HCT116 (cell line): Measurements from ENCODE around the gene CHST10. TPM values are rescaled to one million over a fixed set of nuclear protein-coding genes. Genes with fewer than 3 reads are reported as not detected.

Experiments
- ATAC-seq: fragments of 200-7000 bp; cut with Tn5 transposase; 2 replicates; pipeline ENCODE4 v1.9.1; 2020; ENCODE audit warnings: mild to moderate bottlenecking, moderate library complexity
- BruUV-seq: library from RNA; stranded (reverse); fragments of 400-500 nt; replicated peaks from 2 replicates; lab custom pipeline; 2021; lab: Mats Ljungman, UMichigan
- CTCF ChIA-PET: fragments of 300-600 bp; sonication (Branson Sonifier 250); formaldehyde crosslinking; loops from one replicate; lab custom pipeline; 2021; ENCODE audit warnings: antibody characterized with exemption; lab: Charles Lee
- POLR2A ChIA-PET: fragments of 300-600, 350-600 bp; sonication (Branson Sonifier 250); formaldehyde crosslinking; loops from one replicate; lab custom pipeline; 2021; ENCODE audit warnings: antibody characterized with exemption; lab: Charles Lee
- RAD21 ChIA-PET, 2 experiments: fragments of 300-600 bp; sonication (Branson Sonifier 250); formaldehyde crosslinking; loops; one replicate each; lab custom pipeline; 2023; ENCODE audit warnings: low total read pairs in 2 of 2; ENCODE audit not compliant: uncharacterized antibody in 2 of 2, unreplicated experiment in 2 of 2, low non-redundant PET in 1 of 2; lab: Charles Lee
- DNase-seq: peaks from one replicate; pipeline ENCODE4 v3.0.0-alpha.2; 2010; ENCODE audit warnings: low read depth, low spot score
- H2AFZ ChIP-seq: fragments of 200-600 bp; shearing (Covaris generic), sonication (generic); 2 replicates; pipeline ENCODE4 v1.6.1; 2017; ENCODE audit warnings: low read depth, mixed run types, mixed read lengths, antibody characterized with exemption, low read length; ENCODE audit not compliant: poor library complexity, severe bottlenecking
- H3K27ac ChIP-seq: 2 replicates; pipeline ENCODE4 v1.5.1; 2012; ENCODE audit warnings: low read depth, low read length
- H3K27me3 ChIP-seq: fragments of 200-600 bp; sonication (generic); 2 replicates; pipeline ENCODE4 v1.6.1; 2016; ENCODE audit warnings: mixed run types, low read length, mixed read lengths; ENCODE audit not compliant: insufficient read depth
- H3K36me3 ChIP-seq, 2 experiments: fragments of 200-500 bp in 1 of 2; fragments of 200-600 bp in 1 of 2; sonication (Bioruptor generic) in 1 of 2; sonication (generic) in 1 of 2; 2 replicates each; pipeline versions ENCODE4 v1.5.1 to v1.6.1; 2014 to 2016; ENCODE audit warnings: low read length in 2 of 2, inconsistent platforms in 1 of 2, mixed read lengths in 1 of 2, mixed run types in 1 of 2; ENCODE audit not compliant: insufficient read depth in 2 of 2, control insufficient read depth in 1 of 2
- H3K4me1 ChIP-seq, 2 experiments: fragments of 200-600 bp in 1 of 2; sonication (generic) in 1 of 2; 2 replicates each; pipeline versions ENCODE4 v1.5.1 to v1.6.1; 2012 to 2017; ENCODE audit warnings: low read length in 2 of 2, inconsistent platforms in 1 of 2, mild to moderate bottlenecking in 1 of 2, mixed read lengths in 1 of 2, mixed run types in 1 of 2, moderate library complexity in 1 of 2; ENCODE audit not compliant: insufficient read depth in 2 of 2, control insufficient read depth in 1 of 2
- H3K4me2 ChIP-seq: fragments of 200-600 bp; sonication (generic); 2 replicates; pipeline ENCODE4 v1.6.1; 2017; ENCODE audit warnings: mixed run types, low read length, mixed read lengths
- H3K4me3 ChIP-seq, 2 experiments: fragments of 200-600 bp in 1 of 2; sonication (generic) in 1 of 2; replicated peaks in 1 of 2; 2 replicates each; pipeline ENCODE4 v1.5.1; 2011 to 2016; ENCODE audit warnings: low read length in 2 of 2, control low read depth in 1 of 2, low read depth in 1 of 2, mild to moderate bottlenecking in 1 of 2, mixed read lengths in 1 of 2, mixed run types in 1 of 2
- H3K79me2 ChIP-seq: fragments of 200-600 bp; sonication (generic); 2 replicates; pipeline ENCODE4 v1.6.1; 2017; ENCODE audit warnings: mild to moderate bottlenecking, mixed run types, low read length, moderate library complexity, mixed read lengths; ENCODE audit not compliant: insufficient read depth
- H3K9ac ChIP-seq: fragments of 200-600 bp; sonication (generic); 2 replicates; pipeline ENCODE4 v1.6.1; 2016; ENCODE audit warnings: low read length, mixed read lengths
- H3K9me2 ChIP-seq: fragments of 200-600 bp; sonication (generic), shearing (Covaris generic); 2 replicates; pipeline ENCODE4 v1.6.1; 2017; ENCODE audit warnings: mixed run types, mild to moderate bottlenecking, moderate library complexity; ENCODE audit not compliant: insufficient read depth
- H3K9me3 ChIP-seq, 2 experiments: fragments of 200-500 bp in 1 of 2; fragments of 200-600 bp in 1 of 2; sonication (Bioruptor generic) in 1 of 2; sonication (generic) in 1 of 2; 2 replicates each; pipeline ENCODE4 v1.6.1; 2014 to 2017; ENCODE audit warnings: low read length in 2 of 2, mixed read lengths in 2 of 2, inconsistent platforms in 1 of 2, low read depth in 1 of 2, mild to moderate bottlenecking in 1 of 2, mixed run types in 1 of 2, moderate library complexity in 1 of 2; ENCODE audit not compliant: control insufficient read depth in 1 of 2, insufficient read depth in 1 of 2
- H4K20me1 ChIP-seq: fragments of 200-600 bp; sonication (generic), shearing (Covaris generic); 2 replicates; pipeline ENCODE4 v1.6.1; 2017; ENCODE audit warnings: mixed run types, mild to moderate bottlenecking, moderate library complexity; ENCODE audit not compliant: insufficient read depth
- ATF3 ChIP-seq: IDR thresholded peaks from 2 replicates; pipeline ENCODE4 v1.6.1; 2012
- CBX3 ChIP-seq: IDR thresholded peaks from 2 replicates; pipeline ENCODE4 v1.6.1; 2012; ENCODE audit warnings: low read depth
- CEBPB ChIP-seq: IDR thresholded peaks from 2 replicates; pipeline ENCODE4 v1.6.1; 2012; ENCODE audit warnings: low read depth
- EGR1 ChIP-seq: IDR thresholded peaks from 2 replicates; pipeline ENCODE4 v1.6.1; 2012; ENCODE audit warnings: low read depth
- EZH2phosphoT487 ChIP-seq: fragments of 200-600 bp; IDR thresholded peaks from 2 replicates; pipeline ENCODE4 v1.6.1; 2018; ENCODE audit warnings: antibody characterized with exemption, borderline replicate concordance
- JUND ChIP-seq: IDR thresholded peaks from 2 replicates; pipeline ENCODE4 v1.6.1; 2012
- POLR2A ChIP-seq: IDR thresholded peaks from 2 replicates; pipeline ENCODE4 v1.7.0; 2011; ENCODE audit warnings: borderline replicate concordance; ENCODE audit not compliant: insufficient read depth, insufficient read length; ENCODE audit errors: extremely low read depth
- POLR2AphosphoS5 ChIP-seq: IDR thresholded peaks from 2 replicates; pipeline ENCODE4 v1.6.1; 2011; ENCODE audit warnings: mild to moderate bottlenecking, low read depth, low read length, moderate library complexity
- REST ChIP-seq: IDR thresholded peaks from 2 replicates; pipeline ENCODE4 v1.6.1; 2012; ENCODE audit warnings: low read depth
- SIN3A ChIP-seq: IDR thresholded peaks from 2 replicates; pipeline ENCODE4 v1.6.1; 2012; ENCODE audit warnings: low read depth
- SP1 ChIP-seq: IDR thresholded peaks from 2 replicates; pipeline ENCODE4 v1.6.1; 2012; ENCODE audit warnings: low read depth
- SRF ChIP-seq: IDR thresholded peaks from 2 replicates; pipeline ENCODE4 v1.6.1; 2012; ENCODE audit warnings: low read depth
- TCF7L2 ChIP-seq: IDR thresholded peaks from 2 replicates; pipeline ENCODE4 v1.7.0; 2011; ENCODE audit warnings: borderline replicate concordance, inconsistent platforms; ENCODE audit not compliant: insufficient read depth, insufficient read length; ENCODE audit errors: extremely low read depth
- YY1 ChIP-seq: IDR thresholded peaks from 2 replicates; pipeline ENCODE4 v1.6.1; 2011; ENCODE audit warnings: low read length, low read depth, moderate library complexity, mild to moderate bottlenecking; ENCODE audit not compliant: insufficient replicate concordance; ENCODE audit errors: extremely low read depth
- ZFX ChIP-seq: fragments of 450-650 bp; IDR thresholded peaks from 2 replicates; pipeline ENCODE4 v1.6.1; 2017
- intact Hi-C: fragments of 100-400 bp; cut with micrococcal nuclease; formaldehyde crosslinking; loops from 2 replicates; pipeline ENCODE4 v1.10.0; 2022
- total RNA-seq: library from RNA; stranded (reverse); gene quantifications from one replicate; pipeline ENCODE4 v1.2.1, GENCODE V29; 2021; ENCODE audit not compliant: unreplicated experiment
- TF ChIP-seq, protein P1 (sequence below), 3 experiments: fragments of 200-600 bp in 1 of 3; sonication (generic) in 1 of 3; IDR thresholded peaks in 2 of 3; conservative IDR thresholded peaks in 1 of 3; 2 replicates each; pipeline ENCODE4 v1.5.1; 2012 to 2017; ENCODE audit warnings: low read depth in 2 of 3, low read length in 2 of 3, antibody characterized with exemption in 1 of 3, borderline replicate concordance in 1 of 3, control low read depth in 1 of 3, mild to moderate bottlenecking in 1 of 3, mixed read lengths in 1 of 3, mixed run types in 1 of 3, moderate library complexity in 1 of 3; ENCODE audit not compliant: insufficient read depth in 1 of 3

CHST10 gene
- total RNA-seq, 1 experiment from 2014 or later: 0.27 TPM

- Histone ChIP-seq H3K4me2 (no peak overlapping the region), H3K9me3 (no peaks in the 10 kb centered on the region), H3K9ac (no peak overlapping the region), H3K27ac (no peak overlapping the region), H2AFZ (no peak overlapping the region), H3K4me3 (no peak overlapping the region), H3K9me2 (no peaks in the 10 kb centered on the region), H4K20me1 (no peaks in the 10 kb centered on the region), H3K36me3 (no peaks in the 10 kb centered on the region), H3K27me3 (no peaks in the 10 kb centered on the region), H3K4me1 (no peaks in the 10 kb centered on the region), H3K79me2 (no peaks in the 10 kb centered on the region)
- ChIA-PET CTCF (interaction anchor here (0.8 kb wide), 1 partner anchor 157 kb away, joined by 3 read pairs; no protein-coding TSS in a partner anchor), POLR2A (no interaction called here), RAD21 (no interaction called here)
- ATAC-seq (no peak), DNase-seq (no peak)
- TF ChIP-seq TCF7L2 (no peak), SP1 (no peak), POLR2AphosphoS5 (no peak), SRF (no peak), ATF3 (no peak), CBX3 (no peak), POLR2A (no peak), YY1 (no peak), REST (no peak), EGR1 (no peak), JUND (no peak), CEBPB (no peak), SIN3A (no peak), ZFX (no peak), EZH2phosphoT487 (no peak)
- TF ChIP-seq, protein P1, sequence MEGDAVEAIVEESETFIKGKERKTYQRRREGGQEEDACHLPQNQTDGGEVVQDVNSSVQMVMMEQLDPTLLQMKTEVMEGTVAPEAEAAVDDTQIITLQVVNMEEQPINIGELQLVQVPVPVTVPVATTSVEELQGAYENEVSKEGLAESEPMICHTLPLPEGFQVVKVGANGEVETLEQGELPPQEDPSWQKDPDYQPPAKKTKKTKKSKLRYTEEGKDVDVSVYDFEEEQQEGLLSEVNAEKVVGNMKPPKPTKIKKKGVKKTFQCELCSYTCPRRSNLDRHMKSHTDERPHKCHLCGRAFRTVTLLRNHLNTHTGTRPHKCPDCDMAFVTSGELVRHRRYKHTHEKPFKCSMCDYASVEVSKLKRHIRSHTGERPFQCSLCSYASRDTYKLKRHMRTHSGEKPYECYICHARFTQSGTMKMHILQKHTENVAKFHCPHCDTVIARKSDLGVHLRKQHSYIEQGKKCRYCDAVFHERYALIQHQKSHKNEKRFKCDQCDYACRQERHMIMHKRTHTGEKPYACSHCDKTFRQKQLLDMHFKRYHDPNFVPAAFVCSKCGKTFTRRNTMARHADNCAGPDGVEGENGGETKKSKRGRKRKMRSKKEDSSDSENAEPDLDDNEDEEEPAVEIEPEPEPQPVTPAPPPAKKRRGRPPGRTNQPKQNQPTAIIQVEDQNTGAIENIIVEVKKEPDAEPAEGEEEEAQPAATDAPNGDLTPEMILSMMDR (IDR thresholded peaks at IDR 0.05 in 2 of 3, conservative IDR thresholded peaks at IDR 0.05 in 1 of 3; ENCODE audit: borderline replicate concordance in 1 of 3, insufficient read depth in 1 of 3, low read depth in 2 of 3, low read length in 2 of 3): no peak
- intact Hi-C loops: loop anchor here (10.0 kb wide), 1 partner anchor 565 kb away; no protein-coding TSS in a partner anchor
- BruUV-seq: no TSS peak
Observed at GRCh38 chr2:100419915-100420314, 2.4 kb upstream of the CHST10 start.
